Lower leg skin (tissue), 4 donors: Measurements from ENCODE around the gene ATF7IP. TPM values are rescaled to one million over a fixed set of nuclear protein-coding genes. Genes with fewer than 3 reads are reported as not detected.

Experiments
- DNase-seq, 2 donors: peaks; one replicate each; pipeline ENCODE4 v3.0.0-alpha.2; 2019; ENCODE audit warnings: low spot score in 2 of 2
- H3K4me3 ChIP-seq: fragments of 200-600 bp; sonication (generic); 2 replicates; pipeline ENCODE4 v1.5.1; 2017; ENCODE audit warnings: mild to moderate bottlenecking, low read depth; ENCODE audit not compliant: poor library complexity, severe bottlenecking
- CTCF ChIP-seq, 3 donors: fragments of 450-650 bp; IDR thresholded peaks; one replicate each; pipeline ENCODE4 v1.5.1; 2016; ENCODE audit warnings: antibody characterized with exemption in 3 of 3, mild to moderate bottlenecking in 3 of 3, moderate library complexity in 2 of 3
- POLR2A ChIP-seq, 2 donors: fragments of 450-650 bp; IDR thresholded peaks; one replicate each; pipeline ENCODE4 v1.6.1; 2016 to 2017; ENCODE audit warnings: antibody characterized with exemption in 2 of 2, mild to moderate bottlenecking in 1 of 2, moderate library complexity in 1 of 2
- WGBS, 2 donors: methylation state at CpG; one replicate each; pipeline ENCODE4 v1.1.5; 2018; 5-methylcytosine and 5-hydroxymethylcytosine counted together
- intact Hi-C: fragments of 100-400 bp; cut with DNase I; formaldehyde crosslinking; loops from one replicate; pipeline ENCODE4 v1.15.0; 2023; ENCODE audit warnings: low total_unique reads
- total RNA-seq, 4 donors: library from RNA; depleted of rRNA; stranded (reverse); fragments of >200 nt; gene quantifications; one replicate each; pipeline ENCODE4 v1.1.0, GENCODE V29; 2016

Gene ATF7IP
- total RNA-seq, 4 donors from 2014 or later, result 35.3 to 49.0 (median 42.4) TPM

GRCh38 chr12:14547571-14547970 lies 182.1 kb downstream of the ATF7IP start:
- intact Hi-C loops, result no loop called here
- WGBS, 2 donors, result 92 to 93% methylated on average over 4 of the region's 4 CpGs
- DNase-seq, result no peak
- H3K4me3 ChIP-seq, result no peak overlapping the region
- TF ChIP-seq POLR2A (IDR thresholded peaks at IDR 0.05) (no peak), CTCF (IDR thresholded peaks at IDR 0.05) (no peak)

- DNase-seq, result no peak
- TF ChIP-seq CTCF (IDR thresholded peaks at IDR 0.05) (no peak), POLR2A (IDR thresholded peaks at IDR 0.05) (no peak)
- H3K4me3 ChIP-seq, result no peak overlapping the region
- 82 to 86% methylated on average over 6 of the region's 6 CpGs for WGBS, 2 donors
- intact Hi-C loops, result no loop called here
Observed at GRCh38 chr12:14548609-14549008, 183.1 kb downstream of the ATF7IP start.

Other genes starting within 250 kb of the ATF7IP start
- 10 to 100 TPM; 26.5 to 64.1 (median 40.1) TPM for gene PLBD1, start 202.2 kb downstream of the ATF7IP start, total RNA-seq